Natural killer cell treated with Interleukin-12 subunit alpha and Interleukin-12 subunit beta and Interleukin-15 and Interleukin-18, amount 100 ng/mL, for 72 hours (primary cell): ENCODE results near the gene FCGR1A. TPM values are rescaled to one million over a fixed set of nuclear protein-coding genes. Genes with fewer than 3 reads are reported as not detected.
"Not testable (repeated sequence)": the region's sequence is repeated elsewhere in the genome, so short reads cannot be mapped to it uniquely, and the experiment has no call there.

ENCODE experiments used
- ATAC-seq, 2 donors: fragments of 150-1000 bp; cut with Tn5 transposase in 1 of 2; sonication (Bioruptor Pico), chemical (Tn5 transposase) in 1 of 2; 2 replicates each; pipeline ENCODE4 v1.10.0; 2021
- DNase-seq: peaks from one replicate; pipeline ENCODE4 v3.0.0; 2022; ENCODE audit warnings: low spot score
- H3K27ac Mint-ChIP-seq, 2 donors: 1 replicate in 1 of 2; 2 replicates in 1 of 2; pipeline ENCODE4 v1.8.0; 2022; ENCODE audit warnings: mixed read lengths in 2 of 2, mild to moderate bottlenecking in 1 of 2, moderate library complexity in 1 of 2
- H3K27me3 Mint-ChIP-seq, 2 donors: 1 replicate in 1 of 2; 2 replicates in 1 of 2; pipeline ENCODE4 v1.8.0; 2022; ENCODE audit warnings: mixed read lengths in 2 of 2
- H3K36me3 Mint-ChIP-seq: one replicate; pipeline ENCODE4 v1.8.0; 2022; ENCODE audit warnings: mixed read lengths
- H3K4me1 Mint-ChIP-seq, 2 donors: 1 replicate in 1 of 2; 2 replicates in 1 of 2; pipeline ENCODE4 v1.8.0; 2022; ENCODE audit warnings: low read depth in 2 of 2, mixed read lengths in 2 of 2, mild to moderate bottlenecking in 1 of 2
- H3K4me3 Mint-ChIP-seq: one replicate; pipeline ENCODE4 v1.8.0; 2022; ENCODE audit warnings: mixed read lengths
- H3K9me3 Mint-ChIP-seq: 2 replicates; pipeline ENCODE4 v1.8.0; 2022; ENCODE audit warnings: mixed read lengths
- total RNA-seq, 2 donors: library from RNA; stranded (reverse); gene quantifications; one replicate each; pipeline ENCODE4 v1.2.3, GENCODE V29; 2022

FCGR1A gene
- total RNA-seq, 2 donors from 2014 or later, result 0.93 to 1.3 TPM

- not testable (repeated sequence) for DNase-seq, H3K4me1 Mint-ChIP-seq, ATAC-seq, H3K27me3 Mint-ChIP-seq, H3K36me3 Mint-ChIP-seq, H3K27ac Mint-ChIP-seq, H3K4me3 Mint-ChIP-seq, H3K9me3 Mint-ChIP-seq
Measured at GRCh38 chr1:149764087-149764800, 18.2 kb upstream of the FCGR1A start.

DNA sequence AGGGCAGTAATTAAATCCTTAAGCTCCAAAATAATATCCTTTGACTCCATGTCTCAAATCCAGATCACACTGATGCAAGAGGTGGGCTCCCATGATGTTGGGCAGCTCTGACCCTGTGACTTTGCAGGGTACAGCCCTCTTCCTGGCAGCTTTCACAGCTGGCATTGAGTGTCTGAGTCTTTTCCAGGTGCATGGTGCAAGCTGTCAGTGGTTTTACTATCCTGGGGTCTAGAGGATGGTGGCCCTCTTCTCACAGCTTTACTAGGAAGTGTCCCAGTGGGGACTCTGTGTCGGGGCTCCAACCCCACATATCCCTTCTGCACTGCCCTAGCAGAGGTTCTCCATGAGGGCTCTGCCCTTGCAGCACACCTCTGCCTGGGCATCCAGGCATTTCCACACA lies 16.3 kb upstream of the FCGR1A start:
- H3K27ac Mint-ChIP-seq, H3K27me3 Mint-ChIP-seq, ATAC-seq, DNase-seq, H3K36me3 Mint-ChIP-seq, H3K4me1 Mint-ChIP-seq, H3K9me3 Mint-ChIP-seq, H3K4me3 Mint-ChIP-seq: not testable (repeated sequence)

DNA sequence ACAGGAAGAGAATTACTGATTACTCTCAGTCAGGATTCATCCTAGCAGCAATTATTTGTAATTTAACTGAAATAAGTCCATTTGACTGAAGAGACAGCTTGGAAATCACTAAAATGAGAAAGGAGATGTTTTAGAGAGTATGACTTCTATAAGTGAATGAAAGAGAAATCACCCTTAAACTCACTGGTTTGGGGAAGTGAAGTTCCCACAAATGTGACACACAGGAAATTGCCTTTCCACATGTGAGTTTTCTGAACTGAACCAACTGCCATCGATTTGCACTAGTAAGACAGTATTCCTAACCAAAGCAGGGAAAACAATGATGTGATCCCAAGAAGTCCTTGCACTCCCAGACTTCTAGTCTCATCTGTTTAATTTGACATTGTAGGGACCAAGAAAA lies 13.3 kb upstream of the FCGR1A start:
- not testable (repeated sequence) for H3K4me1 Mint-ChIP-seq, H3K9me3 Mint-ChIP-seq, H3K36me3 Mint-ChIP-seq, ATAC-seq, H3K27ac Mint-ChIP-seq, DNase-seq, H3K4me3 Mint-ChIP-seq, H3K27me3 Mint-ChIP-seq

GRCh38 chr1:149770661-149771060 lies 11.8 kb upstream of the FCGR1A start:
- not testable (repeated sequence) for ATAC-seq, DNase-seq, H3K4me1 Mint-ChIP-seq, H3K9me3 Mint-ChIP-seq, H3K27ac Mint-ChIP-seq, H3K4me3 Mint-ChIP-seq, H3K36me3 Mint-ChIP-seq, H3K27me3 Mint-ChIP-seq

DNA sequence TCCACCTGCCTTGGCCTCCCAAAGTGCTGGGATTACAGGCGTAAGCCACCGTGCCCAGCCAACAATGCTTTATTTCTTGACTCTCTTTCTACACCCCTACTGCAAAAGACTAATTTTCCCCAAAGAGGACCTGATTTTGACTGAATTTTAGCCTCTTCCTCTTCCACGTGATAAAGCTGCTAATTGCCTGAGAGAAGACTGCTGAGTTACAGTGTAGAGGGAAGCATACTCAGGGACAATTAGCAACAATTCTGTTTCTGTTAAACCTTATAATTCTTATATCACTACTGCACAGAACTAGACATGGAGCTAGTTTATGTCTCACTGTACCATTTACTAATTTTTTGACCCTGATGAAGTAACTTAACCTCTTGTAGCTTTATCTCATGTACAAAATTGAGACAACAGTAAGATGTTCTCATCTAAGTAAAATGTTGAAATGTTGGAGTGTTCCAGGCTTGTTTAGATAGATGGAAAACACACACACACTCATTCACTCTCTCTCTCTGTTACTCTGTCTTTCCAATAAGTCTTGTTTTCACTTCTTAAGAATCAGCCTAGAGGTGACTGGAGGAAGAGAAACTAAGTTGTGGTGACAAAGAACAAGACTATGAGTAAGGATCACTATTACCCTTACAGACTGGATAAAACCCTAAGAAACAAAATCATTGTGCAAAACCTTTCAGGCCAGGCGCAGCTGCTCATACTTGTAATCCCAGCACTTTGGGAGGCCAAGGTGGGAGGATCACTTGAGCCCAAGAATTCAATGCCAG lies 10.7 kb upstream of the FCGR1A start:
- H3K9me3 Mint-ChIP-seq, H3K36me3 Mint-ChIP-seq, H3K27me3 Mint-ChIP-seq, DNase-seq, H3K27ac Mint-ChIP-seq, H3K4me1 Mint-ChIP-seq: not testable (repeated sequence)
- H3K4me3 Mint-ChIP-seq, result peak overlapping the region; percentile 27
- ATAC-seq, result peak; percentile 95

- DNase-seq, H3K9me3 Mint-ChIP-seq, H3K36me3 Mint-ChIP-seq, H3K27ac Mint-ChIP-seq, H3K4me1 Mint-ChIP-seq, H3K27me3 Mint-ChIP-seq: not testable (repeated sequence)
- peak overlapping the region; percentile 25 for H3K4me3 Mint-ChIP-seq
- peak; percentile 28 to 41 for ATAC-seq
Measured at GRCh38 chr1:149775510-149776147, 6.9 kb upstream of the FCGR1A start.

- not testable (repeated sequence) for H3K9me3 Mint-ChIP-seq, H3K27ac Mint-ChIP-seq, H3K36me3 Mint-ChIP-seq, ATAC-seq, DNase-seq, H3K4me3 Mint-ChIP-seq, H3K27me3 Mint-ChIP-seq
- H3K4me1 Mint-ChIP-seq, result peaks cover 11 to 15% of the 10 kb centered on the region in 2 donors
Measured at GRCh38 chr1:149777084-149777483, 5.4 kb upstream of the FCGR1A start.

GRCh38 chr1:149778313-149778712 lies 4.2 kb upstream of the FCGR1A start:
- H3K4me3 Mint-ChIP-seq, H3K36me3 Mint-ChIP-seq, DNase-seq, ATAC-seq, H3K9me3 Mint-ChIP-seq, H3K27ac Mint-ChIP-seq, H3K27me3 Mint-ChIP-seq: not testable (repeated sequence)
- H3K4me1 Mint-ChIP-seq, result peaks cover 11 to 15% of the 10 kb centered on the region in 2 donors

DNA sequence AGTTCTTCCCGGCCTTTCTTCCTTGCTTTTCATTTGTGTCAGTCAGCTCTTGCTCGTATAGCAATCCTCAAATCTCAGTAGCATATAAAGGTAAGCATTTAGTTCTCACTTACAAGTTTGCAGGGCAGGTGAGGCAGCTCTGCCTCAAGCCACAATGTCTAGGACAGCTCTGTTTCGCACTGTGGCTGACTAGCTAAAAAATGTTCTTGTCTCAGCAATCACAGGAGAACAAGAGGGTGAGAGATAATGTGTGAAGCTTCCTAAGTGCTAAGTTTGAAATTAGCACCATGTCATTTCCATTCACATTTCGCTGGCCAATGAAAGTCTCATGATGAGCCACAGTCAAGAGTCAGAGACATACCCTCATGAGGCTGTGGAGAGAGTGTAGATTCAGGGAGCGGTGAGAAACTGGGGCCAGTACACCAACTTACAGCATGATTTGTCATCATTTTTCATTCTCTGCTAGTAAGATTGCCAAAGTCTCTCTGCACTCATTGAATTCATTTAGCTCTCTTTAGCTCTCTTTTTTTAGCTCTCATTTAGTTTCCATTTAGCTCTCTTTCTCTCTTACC lies 995 bp upstream of the FCGR1A start:
- not testable (repeated sequence) for H3K4me1 Mint-ChIP-seq, H3K9me3 Mint-ChIP-seq, H3K36me3 Mint-ChIP-seq, H3K27me3 Mint-ChIP-seq
- Mint-ChIP-seq H3K4me3 (peak overlapping the region; percentile 63), H3K27ac (peak overlapping the region; percentile 25 to 56)
- DNase-seq, result peak; percentile 66
- ATAC-seq, result peak; percentile 93 to 98

- not testable (repeated sequence) for ATAC-seq, H3K27ac Mint-ChIP-seq, H3K9me3 Mint-ChIP-seq, H3K27me3 Mint-ChIP-seq, DNase-seq, H3K36me3 Mint-ChIP-seq, H3K4me3 Mint-ChIP-seq, H3K4me1 Mint-ChIP-seq
Measured at GRCh38 chr1:149783289-149783688, 795 bp downstream of the FCGR1A start.

- ATAC-seq, DNase-seq, H3K4me3 Mint-ChIP-seq, H3K36me3 Mint-ChIP-seq, H3K27me3 Mint-ChIP-seq, H3K4me1 Mint-ChIP-seq, H3K9me3 Mint-ChIP-seq, H3K27ac Mint-ChIP-seq: not testable (repeated sequence)
Measured at GRCh38 chr1:149783868-149784267, 1.4 kb downstream of the FCGR1A start.

- not testable (repeated sequence) for H3K4me1 Mint-ChIP-seq, H3K9me3 Mint-ChIP-seq, H3K36me3 Mint-ChIP-seq, H3K27me3 Mint-ChIP-seq, DNase-seq, H3K27ac Mint-ChIP-seq, H3K4me3 Mint-ChIP-seq
- ATAC-seq, result peak; percentile 51 to 80
Measured at GRCh38 chr1:149787688-149788451, 5.4 kb downstream of the FCGR1A start.

GRCh38 chr1:149792502-149792901 lies 10.0 kb downstream of the FCGR1A start:
- not testable (repeated sequence) for H3K9me3 Mint-ChIP-seq, H3K27me3 Mint-ChIP-seq, H3K36me3 Mint-ChIP-seq, H3K4me1 Mint-ChIP-seq
- peak; percentile 91 for ATAC-seq
- Mint-ChIP-seq H3K27ac (peak overlapping the region; percentile 91 to 93), H3K4me3 (peak overlapping the region; percentile 93)
- DNase-seq, result peak; percentile 65
